ENCODE results near the gene NHS.

The NHS gene

GRCh38 chrX:17740137-17741122 lies 365.4 kb downstream of the NHS start:
- no peak for DNase-seq

- DNase-seq, result no peak
Observed at GRCh38 chrX:17741123-17741511, 366.1 kb downstream of the NHS start.

GRCh38 chrX:17743913-17744312 lies 368.9 kb downstream of the NHS start:
- DNase-seq, result no peak

GRCh38 chrX:17744896-17745523 lies 370.0 kb downstream of the NHS start:
- DNase-seq, result no peak

- DNase-seq, result no peak
Observed at GRCh38 chrX:17747692-17748091, 372.7 kb downstream of the NHS start.

- no peak for DNase-seq
Observed at GRCh38 chrX:17748684-17749083, 373.7 kb downstream of the NHS start.

GRCh38 chrX:17750436-17750835 lies 375.4 kb downstream of the NHS start:
- DNase-seq, result no peak

GRCh38 chrX:17758382-17758781 lies 383.4 kb downstream of the NHS start:
- DNase-seq, result no peak

DNA sequence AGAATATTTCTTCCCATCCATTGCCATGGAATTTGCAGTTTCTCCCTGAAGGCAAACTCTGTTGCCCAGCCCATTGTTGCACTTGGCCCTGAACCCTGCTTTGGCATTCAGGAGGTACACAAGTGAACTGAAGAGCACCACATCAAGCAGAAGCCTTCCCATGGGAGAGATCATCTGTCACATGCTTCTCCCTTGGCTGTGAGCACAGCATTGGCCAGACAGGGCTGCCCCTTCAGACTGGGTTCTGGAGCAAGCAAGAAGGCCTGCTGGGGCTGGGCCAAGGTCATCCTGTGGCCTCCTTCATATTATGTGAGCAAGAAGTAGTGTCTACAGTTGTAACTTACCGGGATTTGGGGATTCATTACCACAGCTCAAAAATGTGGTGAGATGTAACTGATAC lies 385.0 kb downstream of the NHS start:
- DNase-seq, result no peak

- DNase-seq, result no peak
Observed at GRCh38 chrX:17767734-17768133, 392.7 kb downstream of the NHS start.

- no peak for DNase-seq
Observed at GRCh38 chrX:17768997-17769396, 394.0 kb downstream of the NHS start.

DNA sequence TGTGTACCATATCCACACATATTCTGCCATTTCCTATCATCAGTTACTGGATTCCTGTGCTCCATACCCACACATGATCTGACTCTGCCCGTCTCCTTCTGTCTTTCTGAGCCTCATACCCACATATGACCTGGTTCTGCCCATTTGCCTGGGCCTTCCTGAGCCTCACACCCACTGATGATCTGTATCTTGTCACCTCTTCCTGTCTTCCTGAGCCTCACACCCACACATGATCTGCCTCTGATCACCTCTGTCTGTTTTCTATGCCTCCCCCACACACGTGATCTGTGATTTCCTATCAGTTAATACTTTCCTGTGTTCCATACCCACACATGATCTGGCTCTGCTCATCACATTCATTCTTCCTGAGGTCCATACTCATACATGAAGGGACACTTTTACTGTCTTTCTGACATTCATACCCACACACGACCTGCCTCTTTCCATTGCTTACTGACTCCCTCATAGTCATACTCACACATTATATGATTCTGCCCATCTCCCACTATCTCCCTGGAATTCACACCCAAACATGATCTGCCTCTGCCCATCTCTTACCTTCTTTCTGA lies 394.8 kb downstream of the NHS start:
- DNase-seq, result no peak

- no peak for DNase-seq
Observed at GRCh38 chrX:17773221-17773876, 398.3 kb downstream of the NHS start.

DNA sequence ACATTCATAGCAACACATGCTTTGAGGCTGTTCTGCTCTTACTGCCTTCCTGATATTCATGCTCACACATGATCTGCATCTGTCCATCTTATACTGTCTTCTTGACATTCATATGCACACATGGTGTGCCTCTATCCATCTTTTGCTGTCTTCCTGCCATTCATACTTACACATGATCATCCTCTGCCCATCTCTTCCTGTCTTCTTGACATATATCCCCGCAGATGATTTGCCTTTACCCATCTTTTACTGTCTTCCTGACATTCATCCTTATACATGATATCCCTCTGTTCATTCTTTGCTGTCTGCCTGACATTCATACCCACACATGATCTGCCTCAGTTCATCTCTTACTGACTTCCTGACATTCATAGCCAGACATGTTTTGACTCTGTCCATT lies 399.1 kb downstream of the NHS start:
- DNase-seq, result no peak

- DNase-seq, result no peak
Observed at GRCh38 chrX:17778997-17779396, 404.0 kb downstream of the NHS start.

- DNase-seq, result no peak
Observed at GRCh38 chrX:17779434-17779833, 404.4 kb downstream of the NHS start.
